ENCODE data around the gene EIF2AK2. TPM values are rescaled to one million over a fixed set of nuclear protein-coding genes. Genes with fewer than 3 reads are reported as not detected.
"Not testable (repeated sequence)": the region's sequence is repeated elsewhere in the genome, so short reads cannot be mapped to it uniquely, and the experiment has no call there.

Gene EIF2AK2
- total RNA-seq, 3 donors from 2014 or later, result 22.3 to 33.2 (median 23.5) TPM

DNA sequence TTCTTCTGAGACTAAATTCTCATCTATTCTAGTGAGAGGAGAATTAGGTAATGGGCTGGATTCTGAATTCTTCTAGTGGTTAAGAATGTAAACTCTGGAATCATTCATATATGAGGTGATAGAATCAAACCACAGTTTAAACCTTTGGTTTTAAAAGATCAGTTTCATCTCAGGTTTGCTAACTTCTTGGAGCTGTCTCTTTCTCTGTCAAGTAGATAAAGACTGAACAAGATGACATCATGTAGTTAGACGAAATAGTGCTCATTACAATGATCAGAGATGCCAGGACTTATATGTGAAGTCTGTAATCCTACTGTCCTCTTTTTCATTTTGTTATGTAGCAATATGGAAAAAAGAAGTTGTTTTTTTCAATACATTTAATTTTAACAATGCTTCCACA is 44.4 kb upstream of the EIF2AK2 start:
- Histone ChIP-seq H3K27me3 (no peaks in the 10 kb centered on the region), H3K4me1 (no peaks in the 10 kb centered on the region), H3K9me3 (peaks cover 0 to 8% of the 10 kb centered on the region in 2 donors), H3K27ac (no peak overlapping the region), H3K4me3 (no peak overlapping the region), H3K36me3 (peaks cover 17% of the 10 kb centered on the region)
- intact Hi-C loops (cut with DNase I; ENCODE audit: low total_unique reads), result no loop called here
- DNase-seq (ENCODE audit: low spot score in 2 of 2), result no peak
- TF ChIP-seq POLR2A (IDR thresholded peaks at IDR 0.05), result no peak
- TF ChIP-seq POLR2AphosphoS5 (IDR thresholded peaks at IDR 0.05), result no peak
- TF ChIP-seq, protein P1, sequence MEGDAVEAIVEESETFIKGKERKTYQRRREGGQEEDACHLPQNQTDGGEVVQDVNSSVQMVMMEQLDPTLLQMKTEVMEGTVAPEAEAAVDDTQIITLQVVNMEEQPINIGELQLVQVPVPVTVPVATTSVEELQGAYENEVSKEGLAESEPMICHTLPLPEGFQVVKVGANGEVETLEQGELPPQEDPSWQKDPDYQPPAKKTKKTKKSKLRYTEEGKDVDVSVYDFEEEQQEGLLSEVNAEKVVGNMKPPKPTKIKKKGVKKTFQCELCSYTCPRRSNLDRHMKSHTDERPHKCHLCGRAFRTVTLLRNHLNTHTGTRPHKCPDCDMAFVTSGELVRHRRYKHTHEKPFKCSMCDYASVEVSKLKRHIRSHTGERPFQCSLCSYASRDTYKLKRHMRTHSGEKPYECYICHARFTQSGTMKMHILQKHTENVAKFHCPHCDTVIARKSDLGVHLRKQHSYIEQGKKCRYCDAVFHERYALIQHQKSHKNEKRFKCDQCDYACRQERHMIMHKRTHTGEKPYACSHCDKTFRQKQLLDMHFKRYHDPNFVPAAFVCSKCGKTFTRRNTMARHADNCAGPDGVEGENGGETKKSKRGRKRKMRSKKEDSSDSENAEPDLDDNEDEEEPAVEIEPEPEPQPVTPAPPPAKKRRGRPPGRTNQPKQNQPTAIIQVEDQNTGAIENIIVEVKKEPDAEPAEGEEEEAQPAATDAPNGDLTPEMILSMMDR (IDR thresholded peaks at IDR 0.05), result no peak

- Histone ChIP-seq H3K27me3 (no peaks in the 10 kb centered on the region), H3K4me1 (no peaks in the 10 kb centered on the region), H3K9me3 (peaks cover 0 to 3% of the 10 kb centered on the region in 2 donors), H3K4me3 (no peak overlapping the region), H3K27ac (no peak overlapping the region), H3K36me3 (peaks cover 8% of the 10 kb centered on the region)
- no peak for DNase-seq (ENCODE audit: low spot score in 2 of 2)
- TF ChIP-seq POLR2A (IDR thresholded peaks at IDR 0.05) (no peak), POLR2AphosphoS5 (IDR thresholded peaks at IDR 0.05) (no peak)
- TF ChIP-seq, protein P1 (IDR thresholded peaks at IDR 0.05), result no peak
- intact Hi-C loops (cut with DNase I; ENCODE audit: low total_unique reads), result no loop called here
Measured at GRCh38 chr2:37198681-37199065, 41.9 kb upstream of the EIF2AK2 start.

DNA sequence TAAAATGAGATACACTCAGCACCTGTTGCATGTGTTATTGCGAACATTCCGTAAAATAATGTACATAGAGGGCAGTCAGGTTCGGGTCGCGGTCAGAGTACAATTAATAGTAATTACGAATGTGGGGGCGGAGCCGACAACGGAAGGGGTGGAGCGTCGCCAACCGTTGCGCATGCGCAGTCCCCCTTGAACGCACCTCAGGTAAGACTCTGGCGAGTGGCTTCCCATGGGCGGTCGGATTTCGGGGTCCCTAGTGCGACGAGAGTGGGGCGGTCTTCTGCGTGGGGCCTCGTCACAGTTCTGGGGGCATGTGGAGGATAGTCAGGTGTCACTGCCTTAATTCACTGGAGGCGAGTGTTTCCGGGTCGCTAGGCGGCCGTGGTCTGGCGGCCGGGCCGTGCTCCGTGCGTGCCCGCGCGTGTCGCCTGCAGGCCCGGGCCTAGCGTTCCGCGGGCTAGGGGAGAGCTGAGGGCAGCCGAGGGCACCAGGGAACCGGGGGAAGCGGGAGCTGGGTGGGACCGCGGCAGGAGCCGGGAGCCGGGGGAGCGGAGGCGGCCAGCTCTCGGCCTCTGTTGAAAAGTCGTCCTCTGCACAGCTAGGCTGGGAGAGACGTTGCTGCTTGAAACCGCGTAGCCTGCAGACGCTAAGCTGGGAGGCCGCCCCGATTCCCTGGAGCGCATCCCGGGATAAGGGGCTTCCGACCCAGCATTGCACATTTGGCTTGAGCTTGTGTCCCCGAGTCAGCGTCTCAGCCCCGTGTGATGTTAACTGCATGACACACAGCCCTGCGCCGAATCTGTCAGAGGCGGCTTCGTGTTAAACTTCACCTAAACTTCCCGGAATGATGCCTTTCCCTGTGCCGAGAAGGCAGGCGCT is 39.8 kb upstream of the EIF2AK2 start, which contains the start of gene CEBPZOS:
Gene CEBPZOS, plus strand, starts transcription at position 177 of the 876 bp plus-strand sequence. CDS start 3,209 bp downstream, outside the sequence.
- Histone ChIP-seq H3K4me3 (peak within 1 kb of the TSS; percentile 63 to 91 (median 85)), H3K9me3 (no peaks in the 10 kb centered on the region), H3K27me3 (no peaks in the 10 kb centered on the region), H3K36me3 (peaks cover 8% of the 10 kb centered on the region), H3K27ac (peak within 1 kb of the TSS; percentile 88 to 94), H3K4me1 (no peaks in the 10 kb centered on the region)
- TF ChIP-seq, protein P1 (IDR thresholded peaks at IDR 0.05), result peak in 1 of 3 donors; percentile 10
- peak; percentile 66 to 95 (median 73) for TF ChIP-seq POLR2AphosphoS5 (IDR thresholded peaks at IDR 0.05)
- peak; percentile 63 for TF ChIP-seq POLR2A (IDR thresholded peaks at IDR 0.05)
- peak; percentile 76 to 81 for DNase-seq (ENCODE audit: low spot score in 2 of 2)
- intact Hi-C loops (cut with DNase I; ENCODE audit: low total_unique reads), result no loop called here

GRCh38 chr2:37195862-37196319 is 39.1 kb upstream of the EIF2AK2 start:
- Histone ChIP-seq H3K27ac (peak overlapping the region; percentile 88 to 94), H3K4me3 (peak overlapping the region; percentile 63 to 91 (median 85))
- H3K36me3 ChIP-seq; intact Hi-C loops (cut with DNase I; ENCODE audit: low total_unique reads); H3K27me3 ChIP-seq; H3K4me1 ChIP-seq; H3K9me3 ChIP-seq; DNase-seq (ENCODE audit: low spot score in 2 of 2): not testable (repeated sequence)

DNA sequence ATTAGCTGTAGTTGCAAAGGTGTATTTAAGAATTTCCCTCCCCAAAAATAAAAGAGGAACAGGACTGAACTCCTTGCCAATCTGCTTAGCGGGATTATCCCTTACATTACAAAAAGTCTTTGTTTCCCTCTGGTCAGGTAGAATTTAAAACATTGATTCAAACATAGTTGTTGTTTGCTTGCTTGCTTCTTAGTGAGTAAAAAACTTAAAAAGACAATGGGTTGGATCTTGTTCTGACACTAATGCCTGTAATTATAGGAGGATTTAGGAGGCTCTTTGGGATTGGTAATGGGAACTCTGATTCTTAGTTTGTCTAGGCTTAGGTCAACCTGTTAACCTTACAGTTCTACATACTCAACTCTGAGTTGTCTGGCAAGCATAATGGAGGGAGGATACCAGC is 35.8 kb upstream of the EIF2AK2 start:
- H3K27me3 ChIP-seq, result no peaks in the 10 kb centered on the region
- TF ChIP-seq, protein P1 (IDR thresholded peaks at IDR 0.05), result no peak
- TF ChIP-seq POLR2AphosphoS5 (IDR thresholded peaks at IDR 0.05) (no peak), POLR2A (IDR thresholded peaks at IDR 0.05) (no peak)
- intact Hi-C loops (cut with DNase I; ENCODE audit: low total_unique reads), result no loop called here
- H3K27ac ChIP-seq, result no peak overlapping the region
- no peaks in the 10 kb centered on the region for H3K4me1 ChIP-seq
- no peak for DNase-seq (ENCODE audit: low spot score in 2 of 2)
- H3K9me3 ChIP-seq, result no peaks in the 10 kb centered on the region
- H3K4me3 ChIP-seq, result no peak overlapping the region
- no peaks in the 10 kb centered on the region for H3K36me3 ChIP-seq

Measured in breast epithelium (tissue), 4 donors.